ENCODE data around the gene ZNF865. TPM values are rescaled to one million over a fixed set of nuclear protein-coding genes. Genes with fewer than 3 reads are reported as not detected.
A peak's percentile ranks its signal among the peaks of the same experiment; 100 is the strongest.

Gene ZNF865
- total RNA-seq, 2 donors from 2014 or later: 11.9 to 14.5 TPM

- no peaks in the 10 kb centered on the region for H3K27me3 ChIP-seq (replicated peaks; ENCODE audit: insufficient read depth)
- peaks cover 0 to 6% of the 10 kb centered on the region in 2 donors for H3K4me1 ChIP-seq (ENCODE audit: control insufficient read depth in 1 of 2, low read depth in 2 of 2)
- no peak overlapping the region for H3K27ac ChIP-seq
- TF ChIP-seq, protein P1, sequence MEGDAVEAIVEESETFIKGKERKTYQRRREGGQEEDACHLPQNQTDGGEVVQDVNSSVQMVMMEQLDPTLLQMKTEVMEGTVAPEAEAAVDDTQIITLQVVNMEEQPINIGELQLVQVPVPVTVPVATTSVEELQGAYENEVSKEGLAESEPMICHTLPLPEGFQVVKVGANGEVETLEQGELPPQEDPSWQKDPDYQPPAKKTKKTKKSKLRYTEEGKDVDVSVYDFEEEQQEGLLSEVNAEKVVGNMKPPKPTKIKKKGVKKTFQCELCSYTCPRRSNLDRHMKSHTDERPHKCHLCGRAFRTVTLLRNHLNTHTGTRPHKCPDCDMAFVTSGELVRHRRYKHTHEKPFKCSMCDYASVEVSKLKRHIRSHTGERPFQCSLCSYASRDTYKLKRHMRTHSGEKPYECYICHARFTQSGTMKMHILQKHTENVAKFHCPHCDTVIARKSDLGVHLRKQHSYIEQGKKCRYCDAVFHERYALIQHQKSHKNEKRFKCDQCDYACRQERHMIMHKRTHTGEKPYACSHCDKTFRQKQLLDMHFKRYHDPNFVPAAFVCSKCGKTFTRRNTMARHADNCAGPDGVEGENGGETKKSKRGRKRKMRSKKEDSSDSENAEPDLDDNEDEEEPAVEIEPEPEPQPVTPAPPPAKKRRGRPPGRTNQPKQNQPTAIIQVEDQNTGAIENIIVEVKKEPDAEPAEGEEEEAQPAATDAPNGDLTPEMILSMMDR (IDR thresholded peaks at IDR 0.05): no peak
- peaks cover 5% of the 10 kb centered on the region for H3K36me3 ChIP-seq
- DNase-seq (ENCODE audit: low spot score) (no peak), ATAC-seq (ENCODE audit: insufficient number of reproducible peaks, low FRiP score, low read depth) (no peak)
- H3K4me3 ChIP-seq: no peak overlapping the region
- no peaks in the 10 kb centered on the region for H3K9me3 ChIP-seq
Measured at GRCh38 chr19:55622242-55622969, 17.0 kb downstream of the ZNF865 start.

GRCh38 chr19:55623130-55623529, 17.7 kb downstream of the ZNF865 start:
- H3K9me3 ChIP-seq: no peaks in the 10 kb centered on the region
- no peak overlapping the region for H3K4me3 ChIP-seq
- H3K27ac ChIP-seq: peak overlapping the region in 1 of 2 donors; percentile 38
- ATAC-seq (ENCODE audit: insufficient number of reproducible peaks, low FRiP score, low read depth): no peak
- TF ChIP-seq, protein P1 (IDR thresholded peaks at IDR 0.05): no peak
- H3K27me3 ChIP-seq (replicated peaks; ENCODE audit: insufficient read depth): no peaks in the 10 kb centered on the region
- no peaks in the 10 kb centered on the region for H3K36me3 ChIP-seq
- DNase-seq (ENCODE audit: low spot score): no peak
- peaks cover 0 to 6% of the 10 kb centered on the region in 2 donors for H3K4me1 ChIP-seq (ENCODE audit: control insufficient read depth in 1 of 2, low read depth in 2 of 2)

- peak overlapping the region; percentile 38 to 93 for H3K27ac ChIP-seq
- H3K4me3 ChIP-seq: peak overlapping the region; percentile 94
- H3K9me3 ChIP-seq: no peaks in the 10 kb centered on the region
- H3K4me1 ChIP-seq (ENCODE audit: control insufficient read depth in 1 of 2, low read depth in 2 of 2): peaks cover 0 to 6% of the 10 kb centered on the region in 2 donors
- ATAC-seq (ENCODE audit: insufficient number of reproducible peaks, low FRiP score, low read depth) (no peak), DNase-seq (ENCODE audit: low spot score) (no peak)
- no peaks in the 10 kb centered on the region for H3K27me3 ChIP-seq (replicated peaks; ENCODE audit: insufficient read depth)
- TF ChIP-seq, protein P1 (IDR thresholded peaks at IDR 0.05): no peak
- H3K36me3 ChIP-seq: no peaks in the 10 kb centered on the region
Measured at GRCh38 chr19:55623561-55623960, 18.1 kb downstream of the ZNF865 start.

DNA sequence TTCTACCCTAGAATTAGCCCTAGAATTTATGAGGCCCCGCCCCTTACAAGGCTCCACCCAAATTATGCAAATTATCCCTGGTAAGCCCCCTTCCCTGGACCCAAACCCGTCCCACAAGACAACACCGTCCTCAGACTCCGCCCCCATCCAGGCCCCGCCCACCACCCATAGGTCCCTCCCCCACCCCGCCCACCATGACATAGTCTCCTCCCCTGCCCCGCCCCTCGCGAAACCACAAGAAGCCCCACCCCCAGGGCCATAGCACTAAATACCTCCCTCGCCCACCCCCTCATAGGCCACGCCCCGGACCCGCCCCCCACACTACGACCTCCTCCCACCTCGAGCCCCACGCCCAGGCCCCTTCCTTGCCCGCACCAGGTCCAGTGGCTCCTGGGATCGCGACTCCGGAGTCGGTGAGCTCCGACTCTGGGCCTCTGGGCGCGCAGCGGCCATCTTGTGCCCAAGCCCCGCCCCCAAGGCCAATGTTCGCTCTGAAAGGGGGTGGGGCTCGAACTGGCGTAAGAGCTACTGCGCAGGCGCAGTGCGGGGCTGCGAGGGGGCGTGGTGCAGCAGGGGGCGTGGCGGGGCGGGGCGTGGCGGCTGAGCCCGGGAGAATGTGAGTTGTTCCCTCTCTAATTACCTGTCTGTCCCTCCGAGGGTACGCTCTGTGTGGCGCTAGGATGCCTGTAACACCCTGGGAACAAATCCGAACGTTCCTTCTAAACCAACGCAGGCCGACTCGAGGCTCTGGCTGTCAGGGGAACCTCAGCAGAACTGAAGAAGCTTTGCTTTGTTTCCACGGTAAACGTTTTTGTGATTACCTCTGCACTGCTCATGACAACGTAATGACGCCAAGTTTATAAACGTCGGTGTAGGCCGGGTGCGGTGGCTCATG, 18.9 kb downstream of the ZNF865 start, which contains the start of gene ZNF784:
ZNF784 (minus strand) TSS at position 458 of the 895 bp plus-strand sequence; CDS start at position 453, 5 bp downstream.
- peak; percentile 85 for DNase-seq (ENCODE audit: low spot score)
- peak; percentile 81 for ATAC-seq (ENCODE audit: insufficient number of reproducible peaks, low FRiP score, low read depth)
- TF ChIP-seq, protein P1 (IDR thresholded peaks at IDR 0.05): no peak

DNA sequence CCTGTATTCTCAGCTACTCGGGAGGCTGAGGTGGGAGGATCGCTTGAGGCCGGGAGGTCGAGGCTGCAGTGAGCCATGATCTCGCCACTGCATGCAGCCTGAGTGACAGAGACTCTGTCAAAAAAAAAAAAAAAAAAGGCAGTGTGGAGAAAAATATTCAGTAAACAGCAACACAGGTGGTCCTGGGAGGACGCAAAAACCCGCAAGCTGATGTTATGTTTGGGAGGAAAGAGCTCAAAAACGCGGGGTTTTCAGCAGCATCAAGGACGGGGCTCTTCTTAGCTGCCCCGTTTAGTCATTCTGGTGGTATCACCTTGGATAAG, 19.5 kb downstream of the ZNF865 start:
- Histone ChIP-seq H3K9me3 (no peaks in the 10 kb centered on the region), H3K36me3 (no peaks in the 10 kb centered on the region), H3K4me1 (ENCODE audit: control insufficient read depth in 1 of 2, low read depth in 2 of 2) (peaks cover 0 to 6% of the 10 kb centered on the region in 2 donors), H3K27ac (peak overlapping the region in 1 of 2 donors; percentile 93), H3K27me3 (replicated peaks; ENCODE audit: insufficient read depth) (no peaks in the 10 kb centered on the region), H3K4me3 (peak overlapping the region; percentile 94)
- no peak for ATAC-seq (ENCODE audit: insufficient number of reproducible peaks, low FRiP score, low read depth)
- TF ChIP-seq, protein P1 (IDR thresholded peaks at IDR 0.05): no peak
- no peak for DNase-seq (ENCODE audit: low spot score)

More for the DNA sequence above, 18.9 kb downstream of the ZNF865 start, which contains the start of gene ZNF784:
- peak within 1 kb of the TSS; percentile 93 to 96 for H3K27ac ChIP-seq
- H3K27me3 ChIP-seq (replicated peaks; ENCODE audit: insufficient read depth): no peaks in the 10 kb centered on the region
- H3K4me1 ChIP-seq (ENCODE audit: control insufficient read depth in 1 of 2, low read depth in 2 of 2): peaks cover 0 to 6% of the 10 kb centered on the region in 2 donors
- no peaks in the 10 kb centered on the region for H3K36me3 ChIP-seq
- no peaks in the 10 kb centered on the region for H3K9me3 ChIP-seq
- H3K4me3 ChIP-seq: peak within 1 kb of the TSS; percentile 94

All from thoracic aorta (tissue), 2 donors.